Muscle layer of duodenum (tissue), 2 donors: ENCODE measurements around the gene RUNX1.
"Not testable (repeated sequence)": the region's sequence is repeated elsewhere in the genome, so short reads cannot be mapped to it uniquely, and the experiment has no call there.

ENCODE experiments used
- H3K27ac ChIP-seq: one replicate; pipeline ENCODE4 v1.7.0; 2013; ENCODE audit warnings: mild to moderate bottlenecking, low read length
- H3K27me3 ChIP-seq: one replicate; pipeline ENCODE4 v1.7.0; 2013; ENCODE audit warnings: low read depth, mild to moderate bottlenecking, control low read depth, low read length
- H3K36me3 ChIP-seq, 2 donors: one replicate each; pipeline ENCODE4 v1.7.0; 2013; ENCODE audit warnings: low read length in 2 of 2, control low read depth in 1 of 2, mild to moderate bottlenecking in 1 of 2; ENCODE audit not compliant: insufficient read depth in 2 of 2, control insufficient read depth in 1 of 2
- H3K4me1 ChIP-seq, 2 donors: one replicate each; pipeline ENCODE4 v1.7.0; 2013; ENCODE audit warnings: low read length in 2 of 2, mild to moderate bottlenecking in 2 of 2, control low read depth in 1 of 2, moderate library complexity in 1 of 2; ENCODE audit not compliant: insufficient read depth in 2 of 2, control insufficient read depth in 1 of 2
- H3K4me3 ChIP-seq, 2 donors: one replicate each; pipeline ENCODE4 v1.7.0; 2013; ENCODE audit warnings: low read length in 2 of 2, low read depth in 1 of 2, mild to moderate bottlenecking in 1 of 2
- H3K9me3 ChIP-seq, 2 donors: one replicate each; pipeline ENCODE4 v1.7.0; 2013; ENCODE audit warnings: low read length in 2 of 2, control low read depth in 1 of 2, mild to moderate bottlenecking in 1 of 2; ENCODE audit not compliant: control insufficient read depth in 1 of 2
- donor health status: healthy.

Gene RUNX1

GRCh38 chr21:34997294-34997693, 51.8 kb downstream of the RUNX1 start:
- Histone ChIP-seq H3K4me3 (no peak overlapping the region), H3K27ac (peak overlapping the region; percentile 9), H3K4me1 (peaks cover 0 to 4% of the 10 kb centered on the region in 2 donors), H3K9me3 (no peaks in the 10 kb centered on the region), H3K36me3 (no peaks in the 10 kb centered on the region), H3K27me3 (no peaks in the 10 kb centered on the region)

- Histone ChIP-seq H3K9me3 (no peaks in the 10 kb centered on the region), H3K27me3 (no peaks in the 10 kb centered on the region), H3K36me3 (no peaks in the 10 kb centered on the region), H3K27ac (peak overlapping the region; percentile 9), H3K4me1 (peaks cover 0 to 4% of the 10 kb centered on the region in 2 donors), H3K4me3 (no peak overlapping the region)
Measured at GRCh38 chr21:34996304-34997101, 52.6 kb downstream of the RUNX1 start.

GRCh38 chr21:34995979-34996303, 53.2 kb downstream of the RUNX1 start:
- Histone ChIP-seq H3K4me3 (no peak overlapping the region), H3K27me3 (no peaks in the 10 kb centered on the region), H3K9me3 (no peaks in the 10 kb centered on the region), H3K4me1 (peaks cover 0 to 4% of the 10 kb centered on the region in 2 donors), H3K36me3 (no peaks in the 10 kb centered on the region), H3K27ac (no peak overlapping the region)

GRCh38 chr21:34994766-34995631, 54.1 kb downstream of the RUNX1 start:
- Histone ChIP-seq H3K27me3 (no peaks in the 10 kb centered on the region), H3K4me1 (peaks cover 0 to 4% of the 10 kb centered on the region in 2 donors), H3K27ac (no peak overlapping the region), H3K9me3 (no peaks in the 10 kb centered on the region), H3K4me3 (no peak overlapping the region), H3K36me3 (no peaks in the 10 kb centered on the region)

GRCh38 chr21:34993521-34993921, 55.6 kb downstream of the RUNX1 start:
- not testable (repeated sequence) for H3K4me3 ChIP-seq, H3K27ac ChIP-seq, H3K9me3 ChIP-seq

GRCh38 chr21:34992736-34993398, 56.2 kb downstream of the RUNX1 start:
- H3K27ac ChIP-seq, result no peak overlapping the region
- H3K4me1 ChIP-seq, result peaks cover 0 to 4% of the 10 kb centered on the region in 2 donors
- H3K36me3 ChIP-seq, result no peaks in the 10 kb centered on the region
- H3K9me3 ChIP-seq, result no peaks in the 10 kb centered on the region
- no peaks in the 10 kb centered on the region for H3K27me3 ChIP-seq
- H3K4me3 ChIP-seq, result no peak overlapping the region

More at GRCh38 chr21:34993521-34993921, 55.6 kb downstream of the RUNX1 start:
- H3K36me3 ChIP-seq, H3K4me1 ChIP-seq, H3K27me3 ChIP-seq: not testable (repeated sequence)

GRCh38 chr21:34992180-34992579, 56.9 kb downstream of the RUNX1 start:
- no peaks in the 10 kb centered on the region for H3K36me3 ChIP-seq
- H3K4me1 ChIP-seq, result peaks cover 0 to 2% of the 10 kb centered on the region in 2 donors
- H3K4me3 ChIP-seq, result no peak overlapping the region
- H3K9me3 ChIP-seq, result no peaks in the 10 kb centered on the region
- no peak overlapping the region for H3K27ac ChIP-seq
- H3K27me3 ChIP-seq, result no peaks in the 10 kb centered on the region

GRCh38 chr21:34991366-34991957, 57.6 kb downstream of the RUNX1 start:
- Histone ChIP-seq H3K27ac (no peak overlapping the region), H3K36me3 (no peaks in the 10 kb centered on the region), H3K9me3 (no peaks in the 10 kb centered on the region), H3K27me3 (no peaks in the 10 kb centered on the region), H3K4me1 (peaks cover 0 to 10% of the 10 kb centered on the region in 2 donors), H3K4me3 (no peak overlapping the region)

- H3K36me3 ChIP-seq, result no peaks in the 10 kb centered on the region
- no peak overlapping the region for H3K4me3 ChIP-seq
- H3K4me1 ChIP-seq, result peaks cover 0 to 12% of the 10 kb centered on the region in 2 donors
- no peaks in the 10 kb centered on the region for H3K9me3 ChIP-seq
- no peak overlapping the region for H3K27ac ChIP-seq
- H3K27me3 ChIP-seq, result no peaks in the 10 kb centered on the region
Measured at GRCh38 chr21:34990842-34991241, 58.3 kb downstream of the RUNX1 start.

- Histone ChIP-seq H3K27ac (no peak overlapping the region), H3K4me1 (peaks cover 0 to 12% of the 10 kb centered on the region in 2 donors), H3K9me3 (no peaks in the 10 kb centered on the region), H3K27me3 (no peaks in the 10 kb centered on the region), H3K4me3 (no peak overlapping the region), H3K36me3 (no peaks in the 10 kb centered on the region)
Measured at GRCh38 chr21:34989337-34990151, 59.6 kb downstream of the RUNX1 start.
